GM23338 (cell line): ENCODE data around the gene ABCA12. TPM values are rescaled to one million over a fixed set of nuclear protein-coding genes. Genes with fewer than 3 reads are reported as not detected.

Source experiments
- ATAC-seq: fragments of 200-7000 bp; cut with Tn5 transposase; 3 replicates; pipeline ENCODE4 v1.9.1; 2020
- DNase-seq: peaks from one replicate; pipeline ENCODE4 v3.0.0-alpha.2; 2015; ENCODE audit warnings: low spot score
- H2AFZ ChIP-seq: fragments of 200-600 bp; sonication (generic); 2 replicates; pipeline ENCODE4 v1.8.0; 2016; ENCODE audit warnings: antibody characterized with exemption, mild to moderate bottlenecking, moderate library complexity
- H3F3A ChIP-seq: fragments of 200-600 bp; sonication (generic); replicated peaks from 2 replicates; pipeline ENCODE4 v1.8.0; 2017; ENCODE audit warnings: antibody characterized with exemption, mixed run types, low read depth
- H3K27ac ChIP-seq: fragments of 200-600 bp; sonication (generic); 2 replicates; pipeline ENCODE4 v1.6.1; 2016; ENCODE audit warnings: low read depth
- H3K27me3 ChIP-seq: fragments of 200-600 bp; sonication (generic); 2 replicates; pipeline ENCODE4 v1.8.0; 2016; ENCODE audit warnings: mild to moderate bottlenecking, mixed run types, moderate library complexity; ENCODE audit not compliant: insufficient read depth
- H3K36me3 ChIP-seq: fragments of 200-600 bp; sonication (generic); 2 replicates; pipeline ENCODE4 v1.8.0; 2016; ENCODE audit warnings: mild to moderate bottlenecking; ENCODE audit not compliant: insufficient read depth
- H3K4me1 ChIP-seq: fragments of 200-600 bp; sonication (generic); 2 replicates; pipeline ENCODE4 v1.8.0; 2016; ENCODE audit warnings: mild to moderate bottlenecking, moderate library complexity; ENCODE audit not compliant: insufficient read depth
- H3K4me2 ChIP-seq: fragments of 200-600 bp; sonication (generic); 2 replicates; pipeline ENCODE4 v1.7.1; 2017; ENCODE audit warnings: mixed run types
- H3K4me3 ChIP-seq: fragments of 200-600 bp; sonication (generic); 2 replicates; pipeline ENCODE4 v1.6.1; 2016; ENCODE audit warnings: mixed run types
- H3K79me2 ChIP-seq: fragments of 200-600 bp; sonication (generic); replicated peaks from 2 replicates; pipeline ENCODE4 v1.8.0; 2017; ENCODE audit warnings: mild to moderate bottlenecking; ENCODE audit not compliant: insufficient read depth
- H3K9me2 ChIP-seq: fragments of 200-600 bp; sonication (generic); 2 replicates; pipeline ENCODE4 v1.8.0; 2017; ENCODE audit not compliant: insufficient read depth
- H4K20me1 ChIP-seq: fragments of 200-600 bp; sonication (generic); replicated peaks from 2 replicates; pipeline ENCODE4 v1.8.0; 2017; ENCODE audit warnings: mild to moderate bottlenecking; ENCODE audit not compliant: insufficient read depth
- H3K27ac Mint-ChIP-seq: 2 replicates; pipeline ENCODE4 v1.8.0; 2020; ENCODE audit warnings: inconsistent platforms, mild to moderate bottlenecking, moderate library complexity, mixed read lengths
- H3K27me3 Mint-ChIP-seq: 3 replicates; pipeline ENCODE4 v1.8.0; 2022; ENCODE audit warnings: low read depth, mild to moderate bottlenecking, moderate library complexity, mixed read lengths, inconsistent platforms; ENCODE audit not compliant: insufficient read depth, poor library complexity
- H3K36me3 Mint-ChIP-seq: 3 replicates; pipeline ENCODE4 v1.8.0; 2021; ENCODE audit warnings: low read depth, mild to moderate bottlenecking, inconsistent platforms, moderate library complexity, mixed read lengths
- H3K4me1 Mint-ChIP-seq: 3 replicates; pipeline ENCODE4 v1.8.0; 2020; ENCODE audit warnings: mild to moderate bottlenecking, inconsistent platforms, mixed read lengths
- H3K4me3 Mint-ChIP-seq: 3 replicates; pipeline ENCODE4 v1.8.0; 2021; ENCODE audit warnings: moderate library complexity, mild to moderate bottlenecking, inconsistent platforms, mixed read lengths
- H3K9me3 Mint-ChIP-seq: 3 replicates; pipeline ENCODE4 v1.8.0; 2020; ENCODE audit warnings: moderate library complexity, mild to moderate bottlenecking, inconsistent platforms, mixed read lengths
- CREB1 ChIP-seq: fragments of 250-450 bp; sonication (Bioruptor Pico); IDR thresholded peaks from 2 replicates; pipeline ENCODE4 v1.5.0; 2020; ENCODE audit warnings: low read depth, mild to moderate bottlenecking, moderate library complexity
- CTCF ChIP-seq, 2 experiments: fragments of 200-600 bp in 1 of 2; sonication (generic) in 1 of 2; conservative IDR thresholded peaks; 2 replicates each; pipeline versions ENCODE4 v1.5.1 to v1.6.1; 2016 to 2017; ENCODE audit warnings: antibody characterized with exemption in 2 of 2, low read depth in 2 of 2, mild to moderate bottlenecking in 2 of 2, moderate library complexity in 1 of 2
- ETS1 ChIP-seq: IDR thresholded peaks from 2 replicates; pipeline ENCODE4 v1.6.1; 2016; ENCODE audit warnings: antibody characterized with exemption
- EZH2 ChIP-seq: fragments of 200-600 bp; sonication (generic); IDR thresholded peaks from one replicate; pipeline ENCODE4 v1.8.0; 2017; ENCODE audit warnings: antibody characterized with exemption, mild to moderate bottlenecking, low read depth; ENCODE audit not compliant: unreplicated experiment
- EZH2phosphoT487 ChIP-seq: fragments of 200-600 bp; sonication (generic); IDR thresholded peaks from one replicate; pipeline ENCODE4 v1.8.1; 2018; ENCODE audit warnings: antibody characterized with exemption; ENCODE audit not compliant: unreplicated experiment
- JUNB ChIP-seq: IDR thresholded peaks from one replicate; pipeline ENCODE4 v1.6.1; 2016; ENCODE audit warnings: antibody characterized with exemption; ENCODE audit not compliant: unreplicated experiment
- NANOG ChIP-seq: IDR thresholded peaks from 2 replicates; pipeline ENCODE4 v1.6.1; 2016; ENCODE audit warnings: antibody characterized with exemption, borderline replicate concordance
- POLR2AphosphoS5 ChIP-seq: IDR thresholded peaks from 2 replicates; pipeline ENCODE4 v1.6.1; 2016; ENCODE audit warnings: antibody characterized with exemption, low read depth
- REST ChIP-seq: IDR thresholded peaks from one replicate; pipeline ENCODE4 v1.6.1; 2018; ENCODE audit warnings: antibody characterized with exemption; ENCODE audit not compliant: unreplicated experiment
- STAT1 ChIP-seq: IDR thresholded peaks from one replicate; pipeline ENCODE4 v1.6.1; 2016; ENCODE audit warnings: antibody characterized with exemption; ENCODE audit not compliant: unreplicated experiment
- ZNF114 ChIP-seq: fragments of 250-450 bp; sonication (Bioruptor Pico); IDR thresholded peaks from 2 replicates; pipeline ENCODE4 v1.5.0; 2020; ENCODE audit warnings: mild to moderate bottlenecking, moderate library complexity
- ZNF331 ChIP-seq: fragments of 250-450 bp; sonication (Bioruptor Pico); IDR thresholded peaks from 2 replicates; pipeline ENCODE4 v1.5.0; 2020; ENCODE audit warnings: low read depth, mild to moderate bottlenecking, moderate library complexity
- ZNF462 ChIP-seq: fragments of 250-450 bp; sonication (Bioruptor Pico); IDR thresholded peaks from 2 replicates; pipeline ENCODE4 v1.5.0; 2020; ENCODE audit warnings: mild to moderate bottlenecking, moderate library complexity
- polyA plus RNA-seq: library from polyadenylated mRNA; unstranded; fragments of >200 nt; fragmentation: Nextera tagmentation; extraction: Ambion mirVana; gene quantifications from 2 replicates; pipeline ENCODE4 v1.2.1, GENCODE V29; 2016
- total RNA-seq: library from RNA; depleted of rRNA; stranded (reverse); fragments of >200 nt; shearing (Covaris generic); gene quantifications from 2 replicates; pipeline ENCODE4 v1.2.3, GENCODE V29; 2014

Gene ABCA12
- total and polyA plus RNA-seq, 2 experiments from 2014 or later = 0.05 to 0.10 TPM

GRCh38 chr2:215080545-215080944 is 57.9 kb downstream of the ABCA12 start:
- no peaks in the 10 kb centered on the region for H3K4me1 ChIP-seq
- H3K4me1 Mint-ChIP-seq = no peaks in the 10 kb centered on the region; the same call in 2 of the 3 replicates

More at GRCh38 chr2:215080545-215080944, 57.9 kb downstream of the ABCA12 start:
- Histone ChIP-seq H4K20me1 (no peaks in the 10 kb centered on the region), H3K9me2 (no peaks in the 10 kb centered on the region), H3K27ac (no peak overlapping the region), H3K4me2 (no peak overlapping the region), H2AFZ (no peak overlapping the region), H3K79me2 (no peaks in the 10 kb centered on the region), H3F3A (no peaks in the 10 kb centered on the region), H3K27me3 (no peaks in the 10 kb centered on the region), H3K4me3 (no peak overlapping the region), H3K36me3 (no peaks in the 10 kb centered on the region)
- Mint-ChIP-seq H3K27ac (no peak overlapping the region), H3K27me3 (peaks cover 2% of the 10 kb centered on the region), H3K9me3 (no peaks in the 10 kb centered on the region), H3K4me3 (no peak overlapping the region), H3K36me3 (no peaks in the 10 kb centered on the region)
- TF ChIP-seq NANOG (no peak), POLR2AphosphoS5 (no peak), REST (no peak), CREB1 (no peak), EZH2 (no peak), ZNF114 (CRISPR knock-in tag) (no peak), STAT1 (no peak), JUNB (no peak), ZNF331 (CRISPR knock-in tag) (no peak), ZNF462 (CRISPR knock-in tag) (no peak), CTCF (conservative IDR thresholded peaks at IDR 0.05; ENCODE audit: low read depth in 2 of 2) (no peak), ETS1 (no peak), EZH2phosphoT487 (no peak)
- no peak for ATAC-seq
- no peak for DNase-seq
